CD14-positive monocyte (primary cell): ENCODE measurements around the gene PLAA. TPM values are rescaled to one million over a fixed set of nuclear protein-coding genes. Genes with fewer than 3 reads are reported as not detected.

ENCODE experiments used
- DNase-seq, 3 donors: peaks; one replicate each; pipeline ENCODE4 v3.0.0-alpha.2; 2011 to 2022
- H2AFZ ChIP-seq: 2 replicates; pipeline ENCODE4 v1.6.0; 2012; ENCODE audit warnings: mild to moderate bottlenecking, low read depth, low read length, inconsistent platforms; ENCODE audit not compliant: insufficient read depth, poor library complexity, severe bottlenecking
- H3K27ac ChIP-seq, 2 donors: 1 replicate in 1 of 2; 2 replicates in 1 of 2; pipeline ENCODE4 v1.5.1; 2012 to 2013; ENCODE audit warnings: low read length in 2 of 2, control low read depth in 1 of 2, inconsistent platforms in 1 of 2, low read depth in 1 of 2, mild to moderate bottlenecking in 1 of 2
- H3K27me3 ChIP-seq, 2 donors: one replicate each; pipeline versions ENCODE4 v1.6.0 to v1.6.1; 2011 to 2013; ENCODE audit warnings: low read length in 2 of 2; ENCODE audit not compliant: control insufficient read depth in 2 of 2, insufficient read depth in 2 of 2
- H3K36me3 ChIP-seq, 2 donors: replicated peaks in 1 of 2; 1 replicate in 1 of 2; 2 replicates in 1 of 2; pipeline versions ENCODE4 v1.5.1 to v1.6.1; 2012 to 2013; ENCODE audit warnings: low read length in 2 of 2, control low read depth in 1 of 2, inconsistent platforms in 1 of 2, mild to moderate bottlenecking in 1 of 2; ENCODE audit not compliant: insufficient read depth in 2 of 2, control insufficient read depth in 1 of 2
- H3K4me1 ChIP-seq, 2 donors: 1 replicate in 1 of 2; 2 replicates in 1 of 2; pipeline versions ENCODE4 v1.5.1 to v1.6.1; 2012 to 2013; ENCODE audit warnings: low read length in 2 of 2, control low read depth in 1 of 2, inconsistent platforms in 1 of 2, mild to moderate bottlenecking in 1 of 2, moderate library complexity in 1 of 2; ENCODE audit not compliant: insufficient read depth in 2 of 2, control insufficient read depth in 1 of 2
- H3K4me2 ChIP-seq: replicated peaks from 2 replicates; pipeline ENCODE3; 2012; ENCODE audit warnings: low read length, moderate library complexity, mild to moderate bottlenecking; ENCODE audit not compliant: poor library complexity, severe bottlenecking; ENCODE audit errors: extremely low read depth
- H3K4me3 ChIP-seq, 3 experiments: fragments of 200-600 bp in 1 of 3; sonication (generic) in 1 of 3; replicated peaks in 1 of 3; 1 replicate in 2 of 3; 2 replicates in 1 of 3; pipeline ENCODE4 v1.5.1; 2011 to 2013; ENCODE audit warnings: low read length in 3 of 3, mild to moderate bottlenecking in 3 of 3, control low read depth in 2 of 3, low read depth in 2 of 3, inconsistent platforms in 1 of 3, moderate library complexity in 1 of 3
- H3K79me2 ChIP-seq: 2 replicates; pipeline ENCODE4 v1.6.0; 2012; ENCODE audit warnings: mild to moderate bottlenecking, control low read depth, inconsistent platforms, low read length, moderate library complexity; ENCODE audit not compliant: insufficient read depth
- H3K9ac ChIP-seq: 2 replicates; pipeline ENCODE4 v1.6.0; 2017; ENCODE audit warnings: low read length, mild to moderate bottlenecking; ENCODE audit not compliant: insufficient read depth, poor library complexity, severe bottlenecking
- H3K9me3 ChIP-seq, 2 donors: replicated peaks in 1 of 2; 1 replicate in 1 of 2; 2 replicates in 1 of 2; pipeline versions ENCODE4 v1.5.1 to v1.6.1; 2012 to 2013; ENCODE audit warnings: low read length in 2 of 2, control low read depth in 1 of 2; ENCODE audit not compliant: control insufficient read depth in 1 of 2, insufficient read depth in 1 of 2
- H4K20me1 ChIP-seq: 2 replicates; pipeline ENCODE4 v1.6.0; 2012; ENCODE audit warnings: mild to moderate bottlenecking, low read length, control low read depth, moderate library complexity; ENCODE audit not compliant: insufficient read depth
- H3K27ac Mint-ChIP-seq, 7 donors: one replicate each; pipeline ENCODE4 v1.8.0; 2020; ENCODE audit warnings: mild to moderate bottlenecking in 7 of 7, mixed read lengths in 7 of 7, moderate library complexity in 6 of 7, inconsistent platforms in 2 of 7
- H3K27me3 Mint-ChIP-seq, 3 donors: one replicate each; pipeline ENCODE4 v1.8.0; 2021 to 2022; ENCODE audit warnings: low read depth in 3 of 3, mild to moderate bottlenecking in 3 of 3, mixed read lengths in 3 of 3, moderate library complexity in 3 of 3, inconsistent platforms in 1 of 3
- H3K36me3 Mint-ChIP-seq, 2 donors: one replicate each; pipeline ENCODE4 v1.8.0; 2020; ENCODE audit warnings: mixed read lengths in 2 of 2, inconsistent platforms in 1 of 2, mild to moderate bottlenecking in 1 of 2
- H3K4me1 Mint-ChIP-seq: one replicate; pipeline ENCODE4 v1.8.0; 2020; ENCODE audit warnings: mild to moderate bottlenecking, mixed read lengths
- H3K4me3 Mint-ChIP-seq, 2 donors: one replicate each; pipeline ENCODE4 v1.8.0; 2020; ENCODE audit warnings: mild to moderate bottlenecking in 2 of 2, mixed read lengths in 2 of 2, moderate library complexity in 1 of 2
- H3K9me3 Mint-ChIP-seq, 7 donors: one replicate each; pipeline ENCODE4 v1.8.0; 2020 to 2022; ENCODE audit warnings: mixed read lengths in 7 of 7, mild to moderate bottlenecking in 6 of 7, moderate library complexity in 6 of 7, inconsistent platforms in 2 of 7
- WGBS: methylation state at CpG from one replicate; pipeline ENCODE4 v1.1.5; 2013; ENCODE audit warnings: missing lambda C conversion rate; ENCODE audit not compliant: insufficient coverage; 5-methylcytosine and 5-hydroxymethylcytosine counted together
- intact Hi-C, 2 donors: fragments of 100-400 bp; cut with micrococcal nuclease; formaldehyde crosslinking; loops; one replicate each; pipeline versions ENCODE4 v1.15.0 to v1.15.1; 2023
- polyA plus RNA-seq, 3 donors: library from polyadenylated mRNA; depleted of rRNA in 1 of 3; unstranded in 2 of 3; stranded (reverse) in 1 of 3; fragments of 300-500 nt in 2 of 3; fragments of >200 nt in 1 of 3; fragmentation: Illumina TruSeq in 2 of 3; gene quantifications; 1 replicate in 2 of 3; 2 replicates in 1 of 3; pipeline ENCODE4 v1.2.3, GENCODE V29; 2012 to 2021
- TF ChIP-seq, protein P1 (sequence below): fragments of 200-600 bp; IDR thresholded peaks from one replicate; pipeline ENCODE4 v1.8.0; 2022; ENCODE audit warnings: antibody characterized with exemption, mild to moderate bottlenecking

The PLAA gene
- polyA plus RNA-seq, 3 donors = 13.3 to 19.3 (median 14.7) TPM

GRCh38 chr9:26955921-26956859 is 9.1 kb upstream of the PLAA start, which contains the start of gene IFT74:
Gene IFT74 (plus strand): TSS chr9:26956412. CDS start chr9:26961968, 5,556 bp downstream.
- no peaks in the 10 kb centered on the region for H3K36me3 Mint-ChIP-seq
- peak within 1 kb of the TSS; percentile 83 to 96 for H3K4me3 Mint-ChIP-seq
- H3K9me3 ChIP-seq = no peaks in the 10 kb centered on the region
- H3K79me2 ChIP-seq = peaks cover 8% of the 10 kb centered on the region
- H4K20me1 ChIP-seq = no peaks in the 10 kb centered on the region
- peak within 1 kb of the TSS; percentile 62 to 96 for H3K27ac ChIP-seq
- H3K4me3 ChIP-seq = peak within 1 kb of the TSS; percentile 67 to 97 (median 91)
- peak within 1 kb of the TSS; percentile 91 for H3K4me2 ChIP-seq
- no peaks in the 10 kb centered on the region for H3K36me3 ChIP-seq
- peaks cover 28 to 34% of the 10 kb centered on the region in 2 donors for H3K4me1 ChIP-seq
- peak; percentile 94 to 97 (median 96) for DNase-seq
- WGBS = 0% methylated on average over 39 of the region's 53 CpGs
- peak within 1 kb of the TSS; percentile 82 for H3K9ac ChIP-seq
- H3K4me1 Mint-ChIP-seq = peaks cover 28% of the 10 kb centered on the region
- no peaks in the 10 kb centered on the region for H3K27me3 ChIP-seq
- peaks cover 0 to 2% (median 0%) of the 10 kb centered on the region in 7 donors for H3K9me3 Mint-ChIP-seq
- no peaks in the 10 kb centered on the region for H3K27me3 Mint-ChIP-seq
- intact Hi-C loops = no loop called here
- TF ChIP-seq, protein P1, sequence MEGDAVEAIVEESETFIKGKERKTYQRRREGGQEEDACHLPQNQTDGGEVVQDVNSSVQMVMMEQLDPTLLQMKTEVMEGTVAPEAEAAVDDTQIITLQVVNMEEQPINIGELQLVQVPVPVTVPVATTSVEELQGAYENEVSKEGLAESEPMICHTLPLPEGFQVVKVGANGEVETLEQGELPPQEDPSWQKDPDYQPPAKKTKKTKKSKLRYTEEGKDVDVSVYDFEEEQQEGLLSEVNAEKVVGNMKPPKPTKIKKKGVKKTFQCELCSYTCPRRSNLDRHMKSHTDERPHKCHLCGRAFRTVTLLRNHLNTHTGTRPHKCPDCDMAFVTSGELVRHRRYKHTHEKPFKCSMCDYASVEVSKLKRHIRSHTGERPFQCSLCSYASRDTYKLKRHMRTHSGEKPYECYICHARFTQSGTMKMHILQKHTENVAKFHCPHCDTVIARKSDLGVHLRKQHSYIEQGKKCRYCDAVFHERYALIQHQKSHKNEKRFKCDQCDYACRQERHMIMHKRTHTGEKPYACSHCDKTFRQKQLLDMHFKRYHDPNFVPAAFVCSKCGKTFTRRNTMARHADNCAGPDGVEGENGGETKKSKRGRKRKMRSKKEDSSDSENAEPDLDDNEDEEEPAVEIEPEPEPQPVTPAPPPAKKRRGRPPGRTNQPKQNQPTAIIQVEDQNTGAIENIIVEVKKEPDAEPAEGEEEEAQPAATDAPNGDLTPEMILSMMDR = no peak
- H2AFZ ChIP-seq = peak within 1 kb of the TSS; percentile 94
- peak within 1 kb of the TSS; percentile 91 to 97 (median 96) for H3K27ac Mint-ChIP-seq

GRCh38 chr9:26955222-26955903 is 8.3 kb upstream of the PLAA start:
- Histone ChIP-seq H3K27ac (peak overlapping the region; percentile 62 to 96), H3K36me3 (no peaks in the 10 kb centered on the region), H3K27me3 (no peaks in the 10 kb centered on the region), H3K79me2 (peaks cover 8% of the 10 kb centered on the region), H3K4me1 (peaks cover 28 to 34% of the 10 kb centered on the region in 2 donors), H2AFZ (peak overlapping the region; percentile 94), H3K4me3 (peak overlapping the region; percentile 67 to 97 (median 91)), H3K9ac (peak overlapping the region; percentile 82), H3K9me3 (no peaks in the 10 kb centered on the region), H4K20me1 (no peaks in the 10 kb centered on the region), H3K4me2 (peak overlapping the region; percentile 91)
- no CpG with 5 or more reads among the region's 4 CpGs for WGBS
- Mint-ChIP-seq H3K36me3 (no peaks in the 10 kb centered on the region), H3K4me3 (peak overlapping the region; percentile 83 to 96), H3K4me1 (peaks cover 28% of the 10 kb centered on the region), H3K9me3 (peaks cover 0 to 2% (median 0%) of the 10 kb centered on the region in 7 donors), H3K27me3 (no peaks in the 10 kb centered on the region), H3K27ac (peak overlapping the region; percentile 91 to 97 (median 96))
- DNase-seq = peak; percentile 50 to 72 (median 53)
- intact Hi-C loops = no loop called here
- TF ChIP-seq, protein P1 = no peak
